Calu3 (cell line): ENCODE results near the gene RMND5A. TPM values are rescaled to one million over a fixed set of nuclear protein-coding genes. Genes with fewer than 3 reads are reported as not detected.

Experiments
- BruUV-seq: library from RNA; stranded (reverse); fragments of 400-500 nt; replicated peaks from 2 replicates; lab custom pipeline; 2021; lab: Mats Ljungman, UMichigan
- CTCF ChIA-PET: fragments of 300-600 bp; sonication (Branson Sonifier 250); formaldehyde crosslinking; loops from one replicate; lab custom pipeline; 2022; ENCODE audit warnings: antibody characterized with exemption; lab: Charles Lee
- DNase-seq: peaks from one replicate; pipeline ENCODE4 v3.0.0; 2022
- H3K27ac Mint-ChIP-seq: one replicate; pipeline ENCODE4 v1.8.0; 2022; ENCODE audit warnings: mixed read lengths; ENCODE audit not compliant: unreplicated experiment
- H3K27me3 Mint-ChIP-seq: one replicate; pipeline ENCODE4 v1.8.0; 2022; ENCODE audit warnings: mixed read lengths; ENCODE audit not compliant: unreplicated experiment
- H3K36me3 Mint-ChIP-seq: one replicate; pipeline ENCODE4 v1.8.0; 2022; ENCODE audit warnings: mild to moderate bottlenecking, moderate library complexity, mixed read lengths; ENCODE audit not compliant: insufficient read depth, unreplicated experiment
- H3K4me1 Mint-ChIP-seq: one replicate; pipeline ENCODE4 v1.8.0; 2022; ENCODE audit warnings: mild to moderate bottlenecking, low read depth, mixed read lengths; ENCODE audit not compliant: unreplicated experiment
- H3K4me3 Mint-ChIP-seq: one replicate; pipeline ENCODE4 v1.8.0; 2022; ENCODE audit warnings: mild to moderate bottlenecking, low read depth, moderate library complexity, mixed read lengths; ENCODE audit not compliant: unreplicated experiment
- H3K9me3 Mint-ChIP-seq: one replicate; pipeline ENCODE4 v1.8.0; 2022; ENCODE audit warnings: low read depth, mixed read lengths; ENCODE audit not compliant: unreplicated experiment
- intact Hi-C: fragments of 100-400 bp; cut with micrococcal nuclease; formaldehyde crosslinking; loops from one replicate; pipeline ENCODE4 v1.10.0; 2022; ENCODE audit not compliant: unreplicated experiment
- total RNA-seq: library from RNA; stranded (reverse); gene quantifications from 2 replicates; pipeline ENCODE4 v1.2.3, GENCODE V29; 2022
- TF ChIP-seq, protein P1 (sequence below): fragments of 200-600 bp; IDR thresholded peaks from one replicate; pipeline ENCODE4 v1.8.0; 2022; ENCODE audit warnings: antibody characterized with exemption; ENCODE audit not compliant: unreplicated experiment

RMND5A gene
- total RNA-seq, 1 experiment from 2014 or later: 52.4 TPM

DNA sequence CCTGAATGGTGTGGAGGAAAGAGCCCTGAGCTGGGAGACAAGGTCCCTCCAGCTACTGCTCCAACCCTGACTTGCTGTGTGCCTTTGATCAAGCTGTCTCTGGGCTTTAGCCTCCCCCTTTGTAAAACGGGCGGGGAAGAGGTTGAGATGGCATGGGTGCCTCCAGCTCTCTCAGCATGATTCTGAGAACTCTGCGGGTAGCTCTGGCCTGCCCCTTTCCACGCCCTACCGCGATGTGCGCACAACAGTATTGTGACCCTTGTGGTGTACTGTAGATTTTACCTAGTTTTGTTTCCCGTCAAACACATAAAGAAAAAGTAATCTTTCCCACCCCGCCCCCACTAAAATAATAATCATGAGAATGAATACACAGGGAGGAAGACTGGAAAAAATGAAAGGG lies 65.4 kb downstream of the RMND5A start:
- no peak overlapping the region for H3K4me3 Mint-ChIP-seq
- no TSS peak for BruUV-seq
- TF ChIP-seq, protein P1, sequence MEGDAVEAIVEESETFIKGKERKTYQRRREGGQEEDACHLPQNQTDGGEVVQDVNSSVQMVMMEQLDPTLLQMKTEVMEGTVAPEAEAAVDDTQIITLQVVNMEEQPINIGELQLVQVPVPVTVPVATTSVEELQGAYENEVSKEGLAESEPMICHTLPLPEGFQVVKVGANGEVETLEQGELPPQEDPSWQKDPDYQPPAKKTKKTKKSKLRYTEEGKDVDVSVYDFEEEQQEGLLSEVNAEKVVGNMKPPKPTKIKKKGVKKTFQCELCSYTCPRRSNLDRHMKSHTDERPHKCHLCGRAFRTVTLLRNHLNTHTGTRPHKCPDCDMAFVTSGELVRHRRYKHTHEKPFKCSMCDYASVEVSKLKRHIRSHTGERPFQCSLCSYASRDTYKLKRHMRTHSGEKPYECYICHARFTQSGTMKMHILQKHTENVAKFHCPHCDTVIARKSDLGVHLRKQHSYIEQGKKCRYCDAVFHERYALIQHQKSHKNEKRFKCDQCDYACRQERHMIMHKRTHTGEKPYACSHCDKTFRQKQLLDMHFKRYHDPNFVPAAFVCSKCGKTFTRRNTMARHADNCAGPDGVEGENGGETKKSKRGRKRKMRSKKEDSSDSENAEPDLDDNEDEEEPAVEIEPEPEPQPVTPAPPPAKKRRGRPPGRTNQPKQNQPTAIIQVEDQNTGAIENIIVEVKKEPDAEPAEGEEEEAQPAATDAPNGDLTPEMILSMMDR: no peak
- H3K4me1 Mint-ChIP-seq: no peaks in the 10 kb centered on the region
- no peaks in the 10 kb centered on the region for H3K36me3 Mint-ChIP-seq
- H3K27ac Mint-ChIP-seq: no peak overlapping the region
- peaks cover 22% of the 10 kb centered on the region for H3K27me3 Mint-ChIP-seq
- H3K9me3 Mint-ChIP-seq: no peaks in the 10 kb centered on the region
- intact Hi-C loops: no loop called here
- CTCF ChIA-PET: no interaction called here
- DNase-seq: no peak

DNA sequence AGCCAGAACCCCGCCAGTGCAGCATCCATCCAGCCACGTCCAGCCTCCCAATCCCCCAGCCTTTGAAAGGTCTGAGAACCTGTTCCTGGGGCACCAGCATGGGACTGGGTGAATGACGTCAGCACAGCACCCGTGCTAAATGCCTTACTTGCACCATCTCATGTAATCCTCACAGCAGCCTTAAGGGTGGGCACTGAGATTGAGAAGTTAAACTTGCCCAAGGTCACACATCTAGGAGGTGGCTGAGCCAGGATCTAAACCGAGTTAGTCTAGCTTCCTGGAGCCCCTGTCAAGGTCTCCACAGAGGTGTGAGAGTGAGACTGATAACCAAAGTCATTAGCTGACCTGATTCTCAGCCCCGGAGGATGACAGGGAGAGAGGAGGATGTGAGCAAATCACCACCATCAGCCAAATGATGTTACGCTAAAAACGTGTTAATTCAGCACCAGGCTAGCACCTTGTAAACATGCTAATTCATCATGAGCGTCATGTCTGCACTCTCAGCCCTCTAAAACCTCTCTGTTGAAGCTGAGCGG lies 66.0 kb downstream of the RMND5A start:
- no peaks in the 10 kb centered on the region for H3K9me3 Mint-ChIP-seq
- no peak overlapping the region for H3K27ac Mint-ChIP-seq
- DNase-seq: no peak
- no peaks in the 10 kb centered on the region for H3K36me3 Mint-ChIP-seq
- TF ChIP-seq, protein P1: no peak
- intact Hi-C loops: no loop called here
- no TSS peak for BruUV-seq
- no peak overlapping the region for H3K4me3 Mint-ChIP-seq
- peaks cover 28% of the 10 kb centered on the region for H3K27me3 Mint-ChIP-seq
- CTCF ChIA-PET: no interaction called here
- H3K4me1 Mint-ChIP-seq: peaks cover 6% of the 10 kb centered on the region

DNA sequence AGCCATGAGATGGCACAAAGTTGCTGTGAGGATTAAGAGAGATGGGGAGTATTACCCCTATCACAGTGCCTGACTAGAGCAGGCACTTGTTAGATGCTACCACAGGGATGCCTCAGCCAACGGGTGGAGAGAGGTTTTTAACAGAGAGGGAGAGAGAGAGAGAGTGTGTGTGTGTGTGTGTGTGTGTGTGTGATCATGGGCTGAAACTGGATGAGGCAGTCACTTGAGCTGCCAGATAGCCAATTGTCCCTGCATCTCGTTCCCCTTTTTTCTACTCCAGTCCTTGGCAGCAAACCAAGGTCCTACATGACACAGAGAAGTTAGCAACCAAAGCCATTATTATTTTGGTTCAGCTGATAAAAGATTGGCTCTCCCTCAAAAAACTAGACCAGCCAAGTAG lies 67.6 kb downstream of the RMND5A start:
- Mint-ChIP-seq H3K27me3 (peaks cover 45% of the 10 kb centered on the region), H3K36me3 (no peaks in the 10 kb centered on the region), H3K27ac (no peak overlapping the region), H3K4me1 (peaks cover 12% of the 10 kb centered on the region), H3K9me3 (no peaks in the 10 kb centered on the region), H3K4me3 (no peak overlapping the region)
- intact Hi-C loops: no loop called here
- TF ChIP-seq, protein P1: no peak
- no peak for DNase-seq
- CTCF ChIA-PET: interaction anchor here (0.7 kb wide), 1 partner anchor 1288 kb away, joined by 6 read pairs; no protein-coding TSS in a partner anchor
- no TSS peak for BruUV-seq

DNA sequence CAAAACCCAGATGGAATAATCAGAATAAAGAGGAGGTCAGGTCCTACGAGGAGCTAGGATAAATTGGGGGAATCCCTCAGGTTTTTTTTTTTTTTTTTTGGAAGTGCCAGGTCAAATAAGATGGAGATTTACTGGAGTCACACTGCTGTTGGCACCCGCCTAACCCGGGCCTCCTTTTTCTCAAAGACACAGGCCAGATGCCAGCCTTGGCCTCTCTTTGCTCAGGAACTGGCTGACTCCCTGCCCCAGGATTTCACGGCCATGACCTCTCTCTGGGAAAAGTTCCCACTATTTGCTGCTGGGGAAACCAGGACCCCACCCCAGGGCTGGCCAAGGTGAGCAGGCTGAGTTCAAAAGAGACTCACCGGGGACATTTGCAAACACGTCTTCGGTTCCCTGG lies 68.1 kb downstream of the RMND5A start:
- TF ChIP-seq, protein P1: no peak
- intact Hi-C loops: no loop called here
- Mint-ChIP-seq H3K27me3 (peaks cover 45% of the 10 kb centered on the region), H3K4me1 (peaks cover 12% of the 10 kb centered on the region), H3K9me3 (no peaks in the 10 kb centered on the region), H3K4me3 (no peak overlapping the region), H3K36me3 (no peaks in the 10 kb centered on the region), H3K27ac (no peak overlapping the region)
- DNase-seq: no peak
- CTCF ChIA-PET: interaction anchor here (0.7 kb wide), 1 partner anchor 1287 kb away, joined by 6 read pairs; no protein-coding TSS in a partner anchor
- BruUV-seq: no TSS peak
